Astrocyte (in vitro differentiated cells and primary cell): ENCODE results near the gene LHFPL3.

ENCODE experiments used
- CTCF ChIP-seq: IDR thresholded peaks from 2 replicates; pipeline ENCODE4 v1.5.1; 2011; ENCODE audit warnings: low read depth, mild to moderate bottlenecking, inconsistent platforms, low read length, moderate library complexity; ENCODE audit not compliant: insufficient read depth
- EZH2 ChIP-seq: IDR thresholded peaks from 2 replicates; pipeline ENCODE4 v1.6.1; 2012; ENCODE audit warnings: mild to moderate bottlenecking, low read length, inconsistent platforms; ENCODE audit not compliant: insufficient read depth

- no peak for TF ChIP-seq CTCF
- TF ChIP-seq EZH2 = no peak
Observed at GRCh38 chr7:104946338-104946737, 617.9 kb downstream of the LHFPL3 start.
